K562 (cell line): ENCODE measurements around the gene CTH. TPM values are rescaled to one million over a fixed set of nuclear protein-coding genes. Genes with fewer than 3 reads are reported as not detected.

ENCODE experiments used
- E4F1 ChIP-seq: fragments of 250-450 bp; sonication (Bioruptor Pico); IDR thresholded peaks from 2 replicates; pipeline ENCODE4 v1.5.0; 2021; ENCODE audit warnings: mild to moderate bottlenecking, borderline replicate concordance
- ILK ChIP-seq: fragments of 450-650 bp; IDR thresholded peaks from 2 replicates; pipeline ENCODE4 v1.6.1; 2016; ENCODE audit warnings: missing genetic modification characterization, low read depth, mild to moderate bottlenecking, missing compliant biosample characterization, moderate library complexity, borderline replicate concordance
- IRF1 ChIP-seq: sonication (generic); formaldehyde crosslinking; IDR thresholded peaks from 2 replicates; pipeline ENCODE4 v1.8.0; 2022; ENCODE audit warnings: missing genetic modification reagents, mild to moderate bottlenecking, borderline replicate concordance
- KDM2B ChIP-seq: fragments of 250-450 bp; sonication (Bioruptor Pico); IDR thresholded peaks from 2 replicates; pipeline ENCODE4 v1.8.0; 2021; ENCODE audit warnings: mild to moderate bottlenecking, moderate library complexity
- MITF ChIP-seq: IDR thresholded peaks from 2 replicates; pipeline ENCODE4 v1.6.1; 2014; ENCODE audit warnings: antibody characterized with exemption
- NR2C1 ChIP-seq, 2 experiments: fragments of 450-650 bp; IDR thresholded peaks; 2 replicates each; pipeline ENCODE4 v1.6.1; 2017; ENCODE audit warnings: mild to moderate bottlenecking in 2 of 2, antibody characterized with exemption in 1 of 2, inconsistent platforms in 1 of 2, missing compliant biosample characterization in 1 of 2, missing genetic modification characterization in 1 of 2
- PHF8 ChIP-seq: fragments of 200-600 bp; sonication (generic); IDR thresholded peaks from 2 replicates; pipeline ENCODE4 v1.6.1; 2012; ENCODE audit warnings: mixed run types, mild to moderate bottlenecking, inconsistent platforms, low read length, moderate library complexity, borderline replicate concordance
- PTBP1 ChIP-seq: fragments of 200-400 bp; formaldehyde crosslinking; IDR thresholded peaks from 2 replicates; pipeline ENCODE4 v1.6.1; 2017; ENCODE audit warnings: low read depth, low read length
- RBFOX2 ChIP-seq: fragments of 200-400 bp; formaldehyde crosslinking; IDR thresholded peaks from 2 replicates; pipeline ENCODE4 v1.6.1; 2017; ENCODE audit warnings: low read depth, mild to moderate bottlenecking, low read length, moderate library complexity
- SMARCA4 ChIP-seq: fragments of 450-650 bp; IDR thresholded peaks from 2 replicates; pipeline ENCODE4 v1.6.1; 2016
- TAF1 ChIP-seq: IDR thresholded peaks from 2 replicates; pipeline ENCODE4 v1.6.1; 2011; ENCODE audit warnings: mild to moderate bottlenecking, low read length, moderate library complexity; ENCODE audit not compliant: insufficient read depth, control insufficient read depth, severe bottlenecking; ENCODE audit errors: extremely low read depth
- TSHZ1 ChIP-seq: fragments of 250-450 bp; sonication (Bioruptor Pico); IDR thresholded peaks from 2 replicates; pipeline ENCODE4 v1.4.0; 2020; ENCODE audit warnings: mild to moderate bottlenecking, moderate library complexity
- XRCC3 ChIP-seq: fragments of 450-650 bp; IDR thresholded peaks from 2 replicates; pipeline ENCODE4 v1.6.1; 2017; ENCODE audit warnings: mild to moderate bottlenecking, moderate library complexity
- ZNF121 ChIP-seq: sonication (generic); formaldehyde crosslinking; conservative IDR thresholded peaks from 2 replicates; pipeline ENCODE4 v1.8.0; 2022; ENCODE audit warnings: missing genetic modification reagents
- ZNF584 ChIP-seq: fragments of 200-800 bp; sonication (Bioruptor generic); IDR thresholded peaks from 2 replicates; pipeline ENCODE4 v1.6.1; 2016; ENCODE audit warnings: low read depth, mild to moderate bottlenecking, missing genetic modification characterization, missing compliant biosample characterization
- polyA plus RNA-seq, 8 experiments: library from polyadenylated mRNA; depleted of rRNA in 4 of 8; stranded (reverse) in 5 of 8; unstranded in 3 of 8; fragments of >200 nt; fragmentation: Nextera tagmentation in 2 of 8; fragmentation: Illumina TruSeq in 1 of 8; extraction: Ambion mirVana in 2 of 8; extraction: Trizol in 1 of 8; gene quantifications; 2 replicates each; pipeline versions ENCODE4 v1.2.1 to v1.2.3, GENCODE V29; 2011 to 2014; ENCODE audit warnings: inconsistent platforms in 1 of 8, missing spikeins in 1 of 8
- total RNA-seq, 7 experiments: library from RNA; depleted of rRNA in 6 of 7; stranded (reverse); fragments of >200 nt in 6 of 7; fragmentation: Illumina TruSeq in 2 of 7; extraction: Trizol in 2 of 7; gene quantifications; 2 replicates each; pipeline versions ENCODE4 v1.2.1 to v1.2.3, GENCODE V29; 2011 to 2021; ENCODE audit warnings: low replicate concordance in 1 of 7
- TF ChIP-seq, protein P1 (sequence below): sonication (generic); formaldehyde crosslinking; IDR thresholded peaks from 2 replicates; pipeline ENCODE4 v1.9.0; 2022; ENCODE audit warnings: mild to moderate bottlenecking, missing genetic modification reagents

CTH gene
- total and polyA plus RNA-seq, 9 of the 15 experiments (the other 6 are each of a cell fraction or from before 2014, with no cell fraction given) = 8.0 to 54.4 (median 30.9) TPM

GRCh38 chr1:70410604-70411359 is at the start of gene CTH (continued):
- TF ChIP-seq IRF1 (CRISPR knock-in tag) (0 out of 2 replicates have a peak, but pooled peaks have one; percentile 1), E4F1 (CRISPR knock-in tag) (no peak), XRCC3 (no peak), TAF1 (peak; percentile 87), ZNF121 (CRISPR knock-in tag) (no peak), PHF8 (peak; percentile 91; the same call in 1 of the 2 replicates), SMARCA4 (0 out of 2 replicates have a peak, but pooled peaks have one; percentile 13), ILK (tag) (no peak), ZNF584 (CRISPR knock-in tag) (no peak), PTBP1 (0 out of 2 replicates have a peak, but pooled peaks have one; percentile 39), NR2C1 (IDR thresholded peaks at IDR 0.05) (peak; percentile 24; the same call in 1 of the 2 replicates), NR2C1 (tag; IDR thresholded peaks at IDR 0.05) (peak; percentile 61), MITF (no peak), TSHZ1 (no peak), KDM2B (0 out of 2 replicates have a peak, but pooled peaks have one; percentile 29), RBFOX2 (peak; percentile 99)
- TF ChIP-seq, protein P1, sequence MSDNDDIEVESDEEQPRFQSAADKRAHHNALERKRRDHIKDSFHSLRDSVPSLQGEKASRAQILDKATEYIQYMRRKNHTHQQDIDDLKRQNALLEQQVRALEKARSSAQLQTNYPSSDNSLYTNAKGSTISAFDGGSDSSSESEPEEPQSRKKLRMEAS (CRISPR knock-in tag) = peak; percentile 31; the same call in 1 of the 2 replicates
